Measurements from ENCODE around the gene ECPAS.

- TF ChIP-seq CTCF (conservative IDR thresholded peaks at IDR 0.05; ENCODE audit: low read depth, low read length), result no peak
- no peak for TF ChIP-seq EZH2 (IDR thresholded peaks at IDR 0.05; ENCODE audit: borderline replicate concordance, low read depth, low read length, poor library complexity, severe bottlenecking)
Measured at GRCh38 chr9:111477677-111478076, 6.5 kb downstream of the ECPAS start.

All from A673 (cell line).